H9 (cell line): ENCODE measurements around the gene UNK. TPM values are rescaled to one million over a fixed set of nuclear protein-coding genes. Genes with fewer than 3 reads are reported as not detected.

Experiments
- DNase-seq: peaks from one replicate; pipeline ENCODE4 v3.0.0-alpha.2; 2017
- H2AFZ ChIP-seq: one replicate; pipeline ENCODE4 v1.6.1; 2013; ENCODE audit warnings: mild to moderate bottlenecking, low read length, control low read depth, moderate library complexity
- H2AK5ac ChIP-seq: 2 replicates; pipeline ENCODE4 v1.6.1; 2013; ENCODE audit warnings: low read length, control low read depth, mixed read lengths; ENCODE audit not compliant: insufficient read length
- H2BK120ac ChIP-seq: one replicate; pipeline ENCODE4 v1.6.1; 2013; ENCODE audit warnings: low read depth, mild to moderate bottlenecking, low read length, control low read depth, inconsistent platforms; ENCODE audit not compliant: poor library complexity, severe bottlenecking
- H2BK12ac ChIP-seq: 2 replicates; pipeline ENCODE4 v1.6.1; 2013; ENCODE audit warnings: low read length, control low read depth, mixed read lengths, low read depth; ENCODE audit not compliant: insufficient read length
- H2BK15ac ChIP-seq: 2 replicates; pipeline ENCODE4 v1.6.1; 2013; ENCODE audit warnings: low read depth, low read length, control low read depth
- H2BK20ac ChIP-seq: one replicate; pipeline ENCODE4 v1.6.1; 2013; ENCODE audit warnings: low read depth, mild to moderate bottlenecking, low read length, control low read depth, inconsistent platforms; ENCODE audit not compliant: poor library complexity, severe bottlenecking
- H2BK5ac ChIP-seq: 2 replicates; pipeline ENCODE4 v1.6.1; 2013; ENCODE audit warnings: low read length, control low read depth, mixed read lengths; ENCODE audit not compliant: insufficient read length
- H3K14ac ChIP-seq: 2 replicates; pipeline ENCODE4 v1.6.1; 2013; ENCODE audit warnings: low read length, control low read depth; ENCODE audit not compliant: insufficient read depth
- H3K18ac ChIP-seq: 2 replicates; pipeline ENCODE4 v1.6.1; 2013; ENCODE audit warnings: low read depth, mild to moderate bottlenecking, mixed read lengths, low read length, control low read depth; ENCODE audit not compliant: insufficient read length
- H3K23ac ChIP-seq: 2 replicates; pipeline ENCODE4 v1.6.1; 2013; ENCODE audit warnings: low read length, control low read depth, mixed read lengths, low read depth; ENCODE audit not compliant: insufficient read length
- H3K23me2 ChIP-seq: 2 replicates; pipeline ENCODE4 v1.6.1; 2013; ENCODE audit warnings: low read depth, mild to moderate bottlenecking, mixed read lengths, low read length, control low read depth; ENCODE audit not compliant: insufficient read length, poor library complexity, severe bottlenecking
- H3K27ac ChIP-seq: 2 replicates; pipeline ENCODE4 v1.5.1; 2013; ENCODE audit warnings: low read length, control low read depth, mixed read lengths, low read depth; ENCODE audit not compliant: insufficient read length
- H3K27me3 ChIP-seq: 2 replicates; pipeline ENCODE4 v1.6.1; 2013; ENCODE audit warnings: low read length, control low read depth, inconsistent platforms; ENCODE audit not compliant: insufficient read depth
- H3K4ac ChIP-seq: 2 replicates; pipeline ENCODE4 v1.6.1; 2013; ENCODE audit warnings: low read depth, mild to moderate bottlenecking, control low read depth, inconsistent platforms, low read length, moderate library complexity
- H3K4me1 ChIP-seq: 2 replicates; pipeline ENCODE4 v1.6.1; 2013; ENCODE audit warnings: low read length, control low read depth, inconsistent platforms; ENCODE audit not compliant: insufficient read depth
- H3K4me2 ChIP-seq: 2 replicates; pipeline ENCODE4 v1.6.1; 2013; ENCODE audit warnings: low read length, control low read depth, mixed read lengths; ENCODE audit not compliant: insufficient read length, insufficient read depth
- H3K56ac ChIP-seq: 2 replicates; pipeline ENCODE4 v1.6.1; 2013; ENCODE audit warnings: low read depth, mild to moderate bottlenecking, mixed read lengths, low read length, control low read depth; ENCODE audit not compliant: insufficient read length
- H3K79me1 ChIP-seq: 2 replicates; pipeline ENCODE4 v1.6.1; 2013; ENCODE audit warnings: low read depth, mild to moderate bottlenecking, moderate library complexity, low read length, control low read depth, inconsistent platforms; ENCODE audit not compliant: insufficient read depth, poor library complexity, severe bottlenecking
- H3K79me2 ChIP-seq: 2 replicates; pipeline ENCODE4 v1.6.1; 2013; ENCODE audit warnings: low read length, control low read depth, inconsistent platforms; ENCODE audit not compliant: insufficient read depth
- H3K9ac ChIP-seq: 2 replicates; pipeline ENCODE4 v1.6.1; 2013; ENCODE audit warnings: low read length, control low read depth, mixed read lengths; ENCODE audit not compliant: insufficient read length; ENCODE audit errors: extremely low read depth
- H3K9me3 ChIP-seq: one replicate; pipeline ENCODE4 v1.6.1; 2013; ENCODE audit warnings: low read depth, low read length, inconsistent platforms; ENCODE audit not compliant: control insufficient read depth
- H3T11ph ChIP-seq: one replicate; pipeline ENCODE4 v1.6.1; 2013; ENCODE audit warnings: mild to moderate bottlenecking, low read length, control low read depth, inconsistent platforms
- H4K20me1 ChIP-seq: one replicate; pipeline ENCODE4 v1.6.1; 2013; ENCODE audit not compliant: control insufficient read depth, insufficient read length, insufficient read depth
- H4K5ac ChIP-seq: 2 replicates; pipeline ENCODE4 v1.6.1; 2013; ENCODE audit warnings: low read depth, mild to moderate bottlenecking, mixed read lengths, low read length, control low read depth; ENCODE audit not compliant: insufficient read length
- H4K8ac ChIP-seq: replicated peaks from 2 replicates; pipeline ENCODE4 v1.6.1; 2013; ENCODE audit warnings: low read length, control low read depth, mixed read lengths, low read depth; ENCODE audit not compliant: insufficient read length
- H4K91ac ChIP-seq: 2 replicates; pipeline ENCODE4 v1.6.1; 2013; ENCODE audit warnings: low read depth, mild to moderate bottlenecking, moderate library complexity, mixed read lengths, low read length, control low read depth; ENCODE audit not compliant: insufficient read length
- H3K27ac Mint-ChIP-seq, 3 experiments: 2 replicates in 2 of 3; 3 replicates in 1 of 3; pipeline ENCODE4 v1.8.0; 2020 to 2021; ENCODE audit warnings: mixed read lengths in 3 of 3, mild to moderate bottlenecking in 1 of 3, moderate library complexity in 1 of 3
- H3K27me3 Mint-ChIP-seq: 2 replicates; pipeline ENCODE4 v1.8.0; 2021; ENCODE audit warnings: low read depth, mild to moderate bottlenecking, moderate library complexity, mixed read lengths
- H3K36me3 Mint-ChIP-seq, 3 experiments: 2 replicates in 2 of 3; 3 replicates in 1 of 3; pipeline ENCODE4 v1.8.0; 2020 to 2021; ENCODE audit warnings: low read depth in 3 of 3, mixed read lengths in 3 of 3; ENCODE audit not compliant: insufficient read depth in 1 of 3
- H3K4me1 Mint-ChIP-seq, 2 experiments: 2 replicates each; pipeline ENCODE4 v1.8.0; 2020; ENCODE audit warnings: mixed read lengths in 2 of 2
- H3K4me3 Mint-ChIP-seq, 2 experiments: 2 replicates in 1 of 2; 3 replicates in 1 of 2; pipeline ENCODE4 v1.8.0; 2020 to 2021; ENCODE audit warnings: mild to moderate bottlenecking in 2 of 2, mixed read lengths in 2 of 2, moderate library complexity in 1 of 2
- H3K9me3 Mint-ChIP-seq, 2 experiments: 2 replicates in 1 of 2; 3 replicates in 1 of 2; pipeline ENCODE4 v1.8.0; 2020; ENCODE audit warnings: mild to moderate bottlenecking in 2 of 2, mixed read lengths in 2 of 2, moderate library complexity in 1 of 2
- WGBS: extraction: QIAGEN DNeasy Blood & Tissue Kit; methylation state at CpG from one replicate; pipeline ENCODE4 v1.1.7; 2013; ENCODE audit warnings: missing lambda C conversion rate, low lambda C conversion rate, mixed read lengths; ENCODE audit not compliant: insufficient read length; ENCODE audit errors: extremely low coverage; 5-methylcytosine and 5-hydroxymethylcytosine counted together
- total RNA-seq: library from RNA; stranded (reverse); gene quantifications from 2 replicates; pipeline ENCODE4 v1.2.1, GENCODE V29; 2021
- TF ChIP-seq, protein P1 (sequence below): fragments of 200-600 bp; sonication (generic); conservative IDR thresholded peaks from 3 replicates; pipeline ENCODE4 v1.8.0; 2021; ENCODE audit warnings: antibody characterized with exemption, mild to moderate bottlenecking

Gene UNK
- total RNA-seq, 1 experiment from 2014 or later, result 36.4 TPM

- H3K4me2 ChIP-seq, result no peak overlapping the region
- no peaks in the 10 kb centered on the region for H3K27me3 Mint-ChIP-seq
- H2BK12ac ChIP-seq, result no peak overlapping the region
- TF ChIP-seq, protein P1, sequence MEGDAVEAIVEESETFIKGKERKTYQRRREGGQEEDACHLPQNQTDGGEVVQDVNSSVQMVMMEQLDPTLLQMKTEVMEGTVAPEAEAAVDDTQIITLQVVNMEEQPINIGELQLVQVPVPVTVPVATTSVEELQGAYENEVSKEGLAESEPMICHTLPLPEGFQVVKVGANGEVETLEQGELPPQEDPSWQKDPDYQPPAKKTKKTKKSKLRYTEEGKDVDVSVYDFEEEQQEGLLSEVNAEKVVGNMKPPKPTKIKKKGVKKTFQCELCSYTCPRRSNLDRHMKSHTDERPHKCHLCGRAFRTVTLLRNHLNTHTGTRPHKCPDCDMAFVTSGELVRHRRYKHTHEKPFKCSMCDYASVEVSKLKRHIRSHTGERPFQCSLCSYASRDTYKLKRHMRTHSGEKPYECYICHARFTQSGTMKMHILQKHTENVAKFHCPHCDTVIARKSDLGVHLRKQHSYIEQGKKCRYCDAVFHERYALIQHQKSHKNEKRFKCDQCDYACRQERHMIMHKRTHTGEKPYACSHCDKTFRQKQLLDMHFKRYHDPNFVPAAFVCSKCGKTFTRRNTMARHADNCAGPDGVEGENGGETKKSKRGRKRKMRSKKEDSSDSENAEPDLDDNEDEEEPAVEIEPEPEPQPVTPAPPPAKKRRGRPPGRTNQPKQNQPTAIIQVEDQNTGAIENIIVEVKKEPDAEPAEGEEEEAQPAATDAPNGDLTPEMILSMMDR, result no peak
- no peak overlapping the region for H3K23ac ChIP-seq
- H4K8ac ChIP-seq, result no peak overlapping the region
- no peak overlapping the region for H4K91ac ChIP-seq
- no peaks in the 10 kb centered on the region for H3K9me3 Mint-ChIP-seq
- no peak overlapping the region; the same call in 1 of the 2 replicates for H3K14ac ChIP-seq
- H2BK120ac ChIP-seq, result no peak overlapping the region
- H3K4me1 Mint-ChIP-seq, result peaks cover 18 to 35% of the 10 kb centered on the region in 2 experiments
- no CpG with 5 or more reads among the region's 25 CpGs for WGBS
- no peaks in the 10 kb centered on the region for H3K36me3 Mint-ChIP-seq
- no peak overlapping the region for H3K56ac ChIP-seq
- no peaks in the 10 kb centered on the region for H4K20me1 ChIP-seq
- H3K79me1 ChIP-seq, result no peaks in the 10 kb centered on the region
- H3K18ac ChIP-seq, result no peak overlapping the region
- no peak overlapping the region for H2AFZ ChIP-seq
- H3K27ac ChIP-seq, result no peak overlapping the region
- no peak overlapping the region for H2BK15ac ChIP-seq
- no peak overlapping the region for H2BK20ac ChIP-seq
- H3T11ph ChIP-seq, result no peak overlapping the region
- H3K4me3 Mint-ChIP-seq, result no peak overlapping the region
- H3K79me2 ChIP-seq, result no peaks in the 10 kb centered on the region
- H3K4me1 ChIP-seq, result peaks cover 5% of the 10 kb centered on the region; the same call in 1 of the 2 replicates
- H3K9ac ChIP-seq, result no peak overlapping the region
- no peak overlapping the region for H4K5ac ChIP-seq
- H3K27ac Mint-ChIP-seq, result peak overlapping the region in 1 of 3 experiments; percentile 85; a peak in 1 of 7 replicates
- H3K4ac ChIP-seq, result no peak overlapping the region
- no peaks in the 10 kb centered on the region for H3K27me3 ChIP-seq
- no peak overlapping the region for H2BK5ac ChIP-seq
- no peak overlapping the region for H2AK5ac ChIP-seq
- no peaks in the 10 kb centered on the region for H3K9me3 ChIP-seq
- no peaks in the 10 kb centered on the region for H3K23me2 ChIP-seq
- DNase-seq, result no peak
These were observed 49.8 kb downstream of the UNK start for GRCh38 chr17:75834279-75834920.
